H1 (cell line): Measurements from ENCODE around the gene TRIM27. TPM values are rescaled to one million over a fixed set of nuclear protein-coding genes. Genes with fewer than 3 reads are reported as not detected.
A peak's percentile ranks its signal among the peaks of the same experiment; 100 is the strongest.

Source experiments
- CTCF ChIA-PET: fragments of 300-600 bp; sonication (Branson Sonifier 250); formaldehyde crosslinking; loops from one replicate; lab custom pipeline; 2021; ENCODE audit not compliant: partially characterized antibody; lab: Charles Lee
- POLR2A ChIA-PET: fragments of 300-600 bp; sonication (Branson Sonifier 250); formaldehyde crosslinking; loops from one replicate; lab custom pipeline; 2021; ENCODE audit warnings: inconsistent platforms; ENCODE audit not compliant: partially characterized antibody; lab: Charles Lee
- DNase-seq, 2 experiments: peaks; one replicate each; pipeline versions ENCODE4 v3.0.0 to v3.0.0-alpha.2; 2010 to 2022; ENCODE audit warnings: low spot score in 2 of 2, low read depth in 1 of 2, mixed read lengths in 1 of 2
- FAIRE-seq: peaks from 2 replicates; lab custom pipeline; 2011; peaks lifted over from hg19 to GRCh38; lab: Jason Lieb, UNC
- H2AFZ ChIP-seq: 2 replicates; pipeline ENCODE4 v1.8.1; 2012; ENCODE audit warnings: low read length, inconsistent platforms
- H2AK5ac ChIP-seq: 2 replicates; pipeline ENCODE4 v1.6.1; 2013; ENCODE audit warnings: low read depth, low read length
- H2BK120ac ChIP-seq: replicated peaks from 2 replicates; pipeline ENCODE3; 2013; ENCODE audit warnings: low read depth, low read length, inconsistent platforms
- H2BK12ac ChIP-seq: 2 replicates; pipeline ENCODE4 v1.6.1; 2013; ENCODE audit warnings: low read depth, low read length
- H2BK15ac ChIP-seq: 2 replicates; pipeline ENCODE4 v1.6.1; 2013; ENCODE audit warnings: low read length
- H2BK20ac ChIP-seq: 2 replicates; pipeline ENCODE4 v1.6.1; 2013; ENCODE audit warnings: low read length
- H2BK5ac ChIP-seq: 2 replicates; pipeline ENCODE4 v1.6.1; 2013; ENCODE audit warnings: low read depth, low read length
- H3K14ac ChIP-seq: 2 replicates; pipeline ENCODE4 v1.6.1; 2013; ENCODE audit warnings: inconsistent platforms; ENCODE audit not compliant: insufficient read length
- H3K18ac ChIP-seq: 2 replicates; pipeline ENCODE4 v1.6.1; 2013; ENCODE audit warnings: low read length; ENCODE audit errors: extremely low read depth
- H3K23ac ChIP-seq: 2 replicates; pipeline ENCODE4 v1.6.1; 2013; ENCODE audit warnings: inconsistent platforms; ENCODE audit not compliant: insufficient read length
- H3K23me2 ChIP-seq: 2 replicates; pipeline ENCODE4 v1.6.1; 2013; ENCODE audit warnings: low read depth, low read length
- H3K27ac ChIP-seq: 2 replicates; pipeline ENCODE4 v1.6.1; 2011; ENCODE audit warnings: low read depth, low read length, inconsistent platforms
- H3K27me3 ChIP-seq, 4 experiments: replicated peaks in 1 of 4; 1 replicate in 1 of 4; 2 replicates in 3 of 4; pipeline versions ENCODE4 v1.6.1 to v1.8.1; 2011 to 2013; ENCODE audit warnings: low read length in 3 of 4, mild to moderate bottlenecking in 3 of 4, inconsistent platforms in 2 of 4, mixed read lengths in 2 of 4, moderate library complexity in 1 of 4; ENCODE audit not compliant: control insufficient read depth in 3 of 4, insufficient read depth in 3 of 4; ENCODE audit errors: extremely low read depth in 1 of 4
- H3K36me3 ChIP-seq, 4 experiments: 2 replicates each; pipeline versions ENCODE4 v1.6.1 to v1.8.1; 2011 to 2013; ENCODE audit warnings: mild to moderate bottlenecking in 4 of 4, low read length in 3 of 4, moderate library complexity in 2 of 4, control low read depth in 1 of 4, inconsistent platforms in 1 of 4; ENCODE audit not compliant: insufficient read depth in 4 of 4, control insufficient read depth in 2 of 4
- H3K4ac ChIP-seq: replicated peaks from 2 replicates; pipeline ENCODE3; 2013; ENCODE audit warnings: low read length, low read depth, mixed read lengths, inconsistent platforms; ENCODE audit not compliant: insufficient read length
- H3K4me1 ChIP-seq, 4 experiments: replicated peaks in 1 of 4; 1 replicate in 1 of 4; 2 replicates in 3 of 4; pipeline versions ENCODE4 v1.6.1 to v1.8.1; 2011 to 2013; ENCODE audit warnings: low read length in 3 of 4, inconsistent platforms in 2 of 4, mixed read lengths in 1 of 4; ENCODE audit not compliant: insufficient read depth in 4 of 4, control insufficient read depth in 3 of 4
- H3K4me2 ChIP-seq, 2 experiments: 2 replicates each; pipeline versions ENCODE4 v1.6.1 to v1.8.1; 2011 to 2013; ENCODE audit warnings: low read depth in 2 of 2, low read length in 2 of 2, control low read depth in 1 of 2, inconsistent platforms in 1 of 2, mild to moderate bottlenecking in 1 of 2; ENCODE audit not compliant: insufficient read depth in 1 of 2
- H3K4me3 ChIP-seq, 4 experiments: fragments of 200-600, 300-600 bp in 1 of 4; sonication (generic), shearing (Covaris generic), sonication (Bioruptor Twin) in 1 of 4; 2 replicates each; pipeline versions ENCODE4 v1.5.1 to v1.8.1; 2011 to 2016; ENCODE audit warnings: low read length in 4 of 4, low read depth in 3 of 4, control low read depth in 2 of 4, inconsistent platforms in 2 of 4, mild to moderate bottlenecking in 2 of 4, mixed read lengths in 1 of 4, moderate library complexity in 1 of 4; ENCODE audit not compliant: insufficient read depth in 2 of 4; ENCODE audit errors: extremely low read depth in 1 of 4
- H3K56ac ChIP-seq: replicated peaks from 2 replicates; pipeline ENCODE3; 2013; ENCODE audit warnings: low read depth, mild to moderate bottlenecking, mixed read lengths, low read length, inconsistent platforms; ENCODE audit not compliant: insufficient read length
- H3K79me1 ChIP-seq: 2 replicates; pipeline ENCODE4 v1.6.1; 2013; ENCODE audit warnings: low read depth, low read length, control low read depth
- H3K79me2 ChIP-seq, 2 experiments: 2 replicates each; pipeline versions ENCODE4 v1.6.1 to v1.8.1; 2012 to 2013; ENCODE audit warnings: low read length in 2 of 2, mild to moderate bottlenecking in 2 of 2, inconsistent platforms in 1 of 2; ENCODE audit not compliant: insufficient read depth in 2 of 2, control insufficient read depth in 1 of 2
- H3K9ac ChIP-seq, 4 experiments: replicated peaks in 1 of 4; 1 replicate in 1 of 4; 2 replicates in 3 of 4; pipeline versions ENCODE4 v1.6.1 to v1.8.1; 2011 to 2013; ENCODE audit warnings: low read depth in 3 of 4, low read length in 3 of 4, control low read depth in 2 of 4, mild to moderate bottlenecking in 2 of 4, moderate library complexity in 2 of 4, inconsistent platforms in 1 of 4; ENCODE audit errors: extremely low read depth in 1 of 4
- H3K9me3 ChIP-seq, 2 experiments: 2 replicates each; pipeline versions ENCODE4 v1.6.1 to v1.8.1; 2012 to 2013; ENCODE audit warnings: mild to moderate bottlenecking in 2 of 2, moderate library complexity in 2 of 2, control low read depth in 1 of 2, inconsistent platforms in 1 of 2, low read depth in 1 of 2, low read length in 1 of 2, mixed read lengths in 1 of 2; ENCODE audit not compliant: insufficient read depth in 2 of 2
- H4K20me1 ChIP-seq, 2 experiments: replicated peaks in 1 of 2; 2 replicates each; pipeline versions ENCODE3 to v1.8.1; 2011 to 2013; ENCODE audit warnings: inconsistent platforms in 2 of 2, low read length in 2 of 2, mild to moderate bottlenecking in 1 of 2; ENCODE audit not compliant: insufficient read depth in 2 of 2, control insufficient read depth in 1 of 2
- H4K5ac ChIP-seq: 2 replicates; pipeline ENCODE4 v1.6.1; 2013; ENCODE audit warnings: low read length, low read depth, mixed read lengths, inconsistent platforms; ENCODE audit not compliant: insufficient read length
- H4K8ac ChIP-seq: 2 replicates; pipeline ENCODE4 v1.8.0; 2013; ENCODE audit warnings: mild to moderate bottlenecking, moderate library complexity, low read length, inconsistent platforms; ENCODE audit not compliant: insufficient read depth; ENCODE audit errors: extremely low read depth
- H4K91ac ChIP-seq: replicated peaks from 2 replicates; pipeline ENCODE3; 2013; ENCODE audit warnings: low read length, mixed read lengths, inconsistent platforms; ENCODE audit not compliant: insufficient read length
- ASH2L ChIP-seq: fragments of 200-600, 300-600 bp; sonication (generic); IDR thresholded peaks from one replicate; pipeline ENCODE4 v1.7.1; 2017; ENCODE audit warnings: low read length
- HDAC2 ChIP-seq, 2 experiments: fragments of 300-600 bp in 1 of 2; sonication (generic) in 1 of 2; IDR thresholded peaks; 2 replicates each; pipeline ENCODE4 v1.6.1; 2011 to 2012; ENCODE audit warnings: low read depth in 2 of 2, low read length in 2 of 2, mild to moderate bottlenecking in 2 of 2, moderate library complexity in 2 of 2, borderline replicate concordance in 1 of 2, inconsistent platforms in 1 of 2
- KDM4A ChIP-seq: IDR thresholded peaks from one replicate; pipeline ENCODE4 v1.7.1; 2012; ENCODE audit warnings: low read depth, mild to moderate bottlenecking, moderate library complexity, low read length, inconsistent platforms; ENCODE audit not compliant: severe bottlenecking
- NANOG ChIP-seq: IDR thresholded peaks from 2 replicates; pipeline ENCODE4 v1.6.1; 2011; ENCODE audit warnings: low read length, low read depth, mild to moderate bottlenecking, inconsistent platforms; ENCODE audit not compliant: insufficient read depth, poor library complexity, severe bottlenecking
- POU5F1 ChIP-seq: IDR thresholded peaks from 2 replicates; pipeline ENCODE4 v1.6.1; 2011; ENCODE audit warnings: low read depth, mild to moderate bottlenecking, low read length, moderate library complexity
- RAD21 ChIP-seq, 2 experiments: IDR thresholded peaks in 1 of 2; conservative IDR thresholded peaks in 1 of 2; 2 replicates each; pipeline ENCODE4 v1.6.1; 2011; ENCODE audit warnings: low read depth in 2 of 2, low read length in 2 of 2, improper control_type of control experiment in 1 of 2, inconsistent platforms in 1 of 2, mild to moderate bottlenecking in 1 of 2, moderate library complexity in 1 of 2
- RBBP5 ChIP-seq: IDR thresholded peaks from 2 replicates; pipeline ENCODE4 v1.7.1; 2012; ENCODE audit warnings: low read depth, mild to moderate bottlenecking, inconsistent platforms, low read length, moderate library complexity, borderline replicate concordance
- SAP30 ChIP-seq: fragments of 300-600 bp; sonication (generic); IDR thresholded peaks from 2 replicates; pipeline ENCODE4 v1.7.1; 2012; ENCODE audit warnings: low read length, moderate library complexity, mild to moderate bottlenecking, inconsistent platforms; ENCODE audit not compliant: insufficient read depth, insufficient replicate concordance
- SIN3A ChIP-seq, 2 experiments: IDR thresholded peaks in 1 of 2; conservative IDR thresholded peaks in 1 of 2; 2 replicates each; pipeline ENCODE4 v1.6.1; 2011 to 2012; ENCODE audit warnings: low read length in 2 of 2, improper control_type of control experiment in 1 of 2, low read depth in 1 of 2, mild to moderate bottlenecking in 1 of 2
- WGBS, 2 experiments: shearing (Covaris generic) in 1 of 2; methylation state at CpG; one replicate each; pipeline versions ENCODE4 v1.1.6 to v1.1.7; 2013 to 2015; ENCODE audit warnings: low lambda C conversion rate in 2 of 2, mixed read lengths in 2 of 2, inconsistent platforms in 1 of 2, low coverage in 1 of 2, missing lambda C conversion rate in 1 of 2; ENCODE audit not compliant: insufficient replicate concordance in 2 of 2, insufficient coverage in 1 of 2, insufficient read length in 1 of 2; ENCODE audit errors: extremely low coverage in 1 of 2, missing lambda C conversion rate in 1 of 2; 5-methylcytosine and 5-hydroxymethylcytosine counted together
- polyA plus RNA-seq, 7 experiments: library from polyadenylated mRNA; depleted of rRNA in 3 of 7; stranded (reverse) in 5 of 7; unstranded in 2 of 7; fragments of >200 nt in 5 of 7; fragments of 200-250 nt in 2 of 7; gene quantifications; 1 replicate in 5 of 7; 2 replicates in 1 of 7; 4 replicates in 1 of 7; pipeline versions ENCODE4 v1.2.1 to v1.2.3, GENCODE V29; 2011 to 2013; ENCODE audit warnings: missing spikeins in 2 of 7, mixed read lengths in 2 of 7
- total RNA-seq: library from RNA; stranded (reverse); fragmentation: NEBNext Ultra II Directional; extraction: Animal tissue kit (Norgen Biotek cat#: 25700); gene quantifications from 2 replicates; pipeline ENCODE4 v1.2.1, GENCODE V29; 2021

TRIM27 gene
- total and polyA plus RNA-seq, 2 of the 8 experiments (the other 6 are each of a cell fraction or from before 2014, with no cell fraction given), result 76.4 to 85.9 TPM

GRCh38 chr6:28953585-28954258 is 29.9 kb upstream of the TRIM27 start:
- FAIRE-seq, result no peak
- peak overlapping the region; percentile 86 to 95 (median 88) for H3K4me3 ChIP-seq
- H3K18ac ChIP-seq, result no peak overlapping the region
- no peak overlapping the region for H4K5ac ChIP-seq
- no peak overlapping the region for H3K23ac ChIP-seq
- no peaks in the 10 kb centered on the region for H3K79me1 ChIP-seq
- H4K8ac ChIP-seq, result no peak overlapping the region
- H2BK120ac ChIP-seq, result no peak overlapping the region
- no peaks in the 10 kb centered on the region for H3K36me3 ChIP-seq
- TF ChIP-seq SAP30 (peak; percentile 68), RAD21 (IDR thresholded peaks at IDR 0.05 in 1 of 2, conservative IDR thresholded peaks at IDR 0.05 in 1 of 2; ENCODE audit: low read depth in 2 of 2, low read length in 2 of 2) (no peak), ASH2L (peak; percentile 53), NANOG (no peak), RBBP5 (peak; percentile 89), SIN3A (conservative IDR thresholded peaks at IDR 0.05 in 1 of 2, IDR thresholded peaks at IDR 0.05 in 1 of 2; ENCODE audit: low read depth in 1 of 2, low read length in 2 of 2) (0 out of 4 replicates have a peak, but pooled peaks of 1 of the 2 experiments have one; percentile 73), HDAC2 (IDR thresholded peaks at IDR 0.05; ENCODE audit: borderline replicate concordance in 1 of 2, low read depth in 2 of 2, low read length in 2 of 2) (peak in 1 of 2 experiments; percentile 22; a peak in 1 of 4 replicates), POU5F1 (no peak), KDM4A (peak; percentile 46)
- POLR2A ChIA-PET, result interaction anchor here (2.4 kb wide), 1 partner anchor 30 kb away, joined by 8 read pairs; the partner anchor contains the start of gene TRIM27
- H2BK15ac ChIP-seq, result no peak overlapping the region
- no peak overlapping the region for H3K56ac ChIP-seq
- no peak overlapping the region for H4K91ac ChIP-seq
- no peak overlapping the region for H2BK5ac ChIP-seq
- H2BK20ac ChIP-seq, result no peak overlapping the region
- H3K79me2 ChIP-seq, result no peaks in the 10 kb centered on the region
- no peak overlapping the region for H3K14ac ChIP-seq
- no peak overlapping the region for H3K4ac ChIP-seq
- peak overlapping the region in 3 of 4 experiments; percentile 25 to 61 (median 34); a peak in 5 of 7 replicates for H3K9ac ChIP-seq
- no peaks in the 10 kb centered on the region for H4K20me1 ChIP-seq
- CTCF ChIA-PET, result no interaction called here
- peak overlapping the region; percentile 97 for H2AFZ ChIP-seq
- WGBS, 2 experiments, result 7% methylated on average over 22 of the region's 22 CpGs; no CpG with 5 or more reads in 1 of the 2 experiments
- peak overlapping the region; percentile 79 to 87 for H3K4me2 ChIP-seq
- H2BK12ac ChIP-seq, result no peak overlapping the region
- H3K4me1 ChIP-seq, result no peaks in the 10 kb centered on the region
- no peak overlapping the region for H3K27ac ChIP-seq
- H2AK5ac ChIP-seq, result no peak overlapping the region
- no peak for DNase-seq
- peaks cover 0 to 7% (median 0%) of the 10 kb centered on the region in 4 experiments; a peak in 2 of 7 replicates for H3K27me3 ChIP-seq
- H3K23me2 ChIP-seq, result peaks cover 5% of the 10 kb centered on the region
- peaks cover 0 to 7% of the 10 kb centered on the region in 2 experiments; a peak in 1 of 4 replicates for H3K9me3 ChIP-seq
